GM19238 (cell line): Measurements from ENCODE around the gene ZFP36L1.

Experiments
- DNase-seq: peaks from one replicate; pipeline ENCODE4 v3.0.0; 2011; ENCODE audit warnings: low spot score; ENCODE audit not compliant: insufficient read length

Gene ZFP36L1

DNA sequence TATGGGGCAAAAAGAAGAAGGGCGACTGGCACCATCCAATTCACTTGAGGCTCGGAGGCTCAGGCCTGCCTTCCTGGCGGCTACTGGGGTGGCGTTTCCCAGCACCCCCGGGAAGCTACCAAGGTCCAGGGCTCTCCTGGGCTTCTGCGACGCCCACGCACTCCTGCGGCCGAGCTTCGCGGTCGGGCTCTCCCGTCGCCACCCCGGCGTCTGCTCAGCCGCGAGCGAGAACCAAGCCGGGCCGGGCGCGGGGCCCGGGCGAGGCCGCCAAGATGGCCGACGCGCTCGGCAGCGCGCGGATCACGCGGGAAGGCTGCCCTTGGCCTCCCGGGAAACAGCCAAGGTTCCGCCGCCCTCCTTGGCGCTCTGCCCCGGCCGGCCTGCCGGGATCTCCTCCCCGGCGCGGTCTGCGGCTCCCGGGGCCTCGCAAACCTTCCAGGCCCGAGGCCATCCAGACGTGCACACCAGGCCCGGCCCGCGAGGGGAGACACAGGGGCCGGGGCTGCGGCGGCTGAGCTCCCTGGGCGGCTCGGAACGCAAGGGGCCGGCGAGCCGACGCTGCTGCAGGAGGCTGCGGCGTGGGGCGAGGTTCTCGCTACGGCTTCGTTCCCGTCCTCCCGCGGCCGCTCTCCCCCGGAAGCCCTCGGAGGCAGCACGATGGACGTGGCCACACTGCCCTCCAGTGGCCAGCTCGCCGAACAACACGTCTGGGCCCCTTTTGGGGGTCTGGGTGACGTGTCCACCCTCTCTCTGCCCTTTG, 23.5 kb upstream of the ZFP36L1 start:
- peak; percentile 87 for DNase-seq

DNA sequence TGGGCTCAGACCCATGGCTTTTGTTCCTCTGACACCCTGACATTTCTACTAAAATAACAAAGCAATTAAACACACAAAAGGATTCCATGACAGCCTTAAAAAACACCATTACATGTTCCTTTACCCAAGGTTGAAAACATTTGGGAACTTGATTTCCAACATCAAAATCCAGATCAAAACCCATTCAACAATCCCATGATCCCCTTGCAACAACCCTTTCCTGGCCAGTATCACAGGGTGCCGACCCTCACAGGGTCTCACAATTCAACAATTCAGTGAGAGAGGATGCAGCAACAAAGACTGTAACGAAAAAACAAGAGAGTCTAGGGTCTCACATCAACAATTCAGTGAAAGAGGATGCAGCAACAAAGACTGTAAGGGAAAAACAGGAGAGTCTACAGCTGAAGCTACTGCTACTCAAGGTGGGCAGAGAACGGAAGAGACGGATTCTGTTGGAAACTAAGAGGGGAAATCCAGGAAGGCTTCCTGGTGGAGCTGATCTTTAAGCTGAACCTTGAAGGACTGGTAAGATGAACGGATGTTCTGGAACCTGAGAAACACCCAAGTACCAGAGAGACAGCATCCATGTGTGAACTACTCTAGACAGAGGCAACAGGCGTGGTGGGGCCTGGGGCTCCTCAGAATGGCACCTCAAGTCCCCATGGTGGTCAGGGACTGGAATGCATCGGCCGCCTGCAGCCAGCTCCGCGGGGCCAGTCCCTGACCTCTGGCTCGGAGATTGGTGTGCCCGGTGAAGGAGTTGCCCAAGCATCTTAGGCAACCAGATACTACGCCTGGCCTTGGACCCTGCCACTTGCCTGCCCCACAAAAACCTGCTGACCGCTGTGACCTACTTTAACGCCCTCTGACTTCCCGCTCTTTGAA, 22.7 kb upstream of the ZFP36L1 start:
- DNase-seq = no peak

DNA sequence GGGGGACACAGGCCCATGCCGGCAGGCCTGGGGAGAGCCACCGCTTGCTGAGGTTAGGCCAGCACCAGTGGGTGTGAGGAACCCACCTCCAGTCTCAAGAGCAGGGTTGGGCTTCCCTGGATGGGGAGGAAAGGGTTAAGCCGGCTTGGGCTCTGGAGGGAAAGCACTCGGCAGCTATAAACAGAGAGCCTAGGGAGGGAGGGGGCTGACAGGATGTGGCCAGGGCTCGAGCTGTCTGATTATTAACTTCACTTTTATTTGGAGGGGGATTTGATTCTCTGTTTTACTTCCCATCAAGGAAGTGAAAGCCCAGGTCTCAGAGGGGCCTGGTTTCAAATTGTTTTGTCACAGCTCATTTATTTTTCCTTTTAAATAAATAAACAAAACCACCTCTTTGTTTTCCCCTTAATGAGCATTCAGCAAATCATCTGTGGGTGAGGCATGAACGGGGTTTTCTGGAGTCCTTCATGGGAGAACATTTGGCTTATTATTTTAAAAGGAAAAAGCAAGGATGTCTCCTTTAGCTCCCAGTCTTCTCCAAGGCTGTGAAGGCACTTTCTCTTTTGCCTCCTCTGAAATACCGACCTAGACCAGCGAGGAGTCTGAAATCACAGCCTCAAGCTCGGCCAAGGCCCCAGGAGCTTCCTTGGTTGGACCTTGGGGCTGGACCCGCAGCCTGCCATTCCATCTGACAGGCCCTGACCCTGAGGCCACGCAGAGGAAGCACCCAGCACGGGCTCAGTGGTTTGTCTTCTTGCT, 21.9 kb upstream of the ZFP36L1 start:
- peak; percentile 73 for DNase-seq

DNA sequence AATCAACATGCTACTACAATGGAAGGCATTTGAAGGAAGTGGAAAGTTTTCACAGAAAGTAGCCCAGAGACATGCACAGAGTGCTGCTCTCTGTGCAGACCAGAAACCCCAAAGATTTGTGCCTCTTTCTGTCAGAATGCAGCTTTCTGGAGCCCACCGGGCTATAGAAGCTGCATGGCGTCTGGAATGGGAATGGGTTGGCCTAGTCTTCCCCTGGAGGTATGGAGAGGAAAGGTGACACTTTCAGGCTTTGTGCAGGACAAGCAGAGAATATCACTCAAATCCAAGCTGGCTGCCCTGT, 21.3 kb upstream of the ZFP36L1 start:
- DNase-seq = no peak

DNA sequence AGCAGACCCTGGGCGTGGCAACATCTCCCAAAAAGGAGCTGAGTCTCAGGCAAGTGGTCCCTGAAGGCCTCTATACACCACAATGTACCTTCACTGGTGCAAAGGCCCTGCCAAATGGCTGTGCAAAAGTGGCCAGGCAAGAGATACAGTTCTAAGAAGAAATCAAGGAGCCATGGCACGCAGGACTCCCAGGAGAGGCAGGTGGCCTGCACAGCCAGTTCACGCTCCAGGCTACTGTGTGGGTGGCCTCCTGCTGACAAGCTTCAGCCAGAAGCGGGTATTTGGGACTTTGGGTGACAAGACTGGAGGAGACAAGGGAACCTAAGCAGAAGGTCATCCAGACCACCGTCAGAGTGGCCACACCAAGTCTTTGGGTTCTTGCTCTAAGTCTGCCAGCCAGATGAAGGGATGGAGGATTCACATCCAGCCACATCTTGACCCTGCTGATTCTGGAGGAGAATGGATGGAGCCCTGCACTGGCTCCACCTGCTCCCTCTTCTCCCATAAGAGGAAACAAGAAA, 20.5 kb upstream of the ZFP36L1 start:
- no peak for DNase-seq

DNA sequence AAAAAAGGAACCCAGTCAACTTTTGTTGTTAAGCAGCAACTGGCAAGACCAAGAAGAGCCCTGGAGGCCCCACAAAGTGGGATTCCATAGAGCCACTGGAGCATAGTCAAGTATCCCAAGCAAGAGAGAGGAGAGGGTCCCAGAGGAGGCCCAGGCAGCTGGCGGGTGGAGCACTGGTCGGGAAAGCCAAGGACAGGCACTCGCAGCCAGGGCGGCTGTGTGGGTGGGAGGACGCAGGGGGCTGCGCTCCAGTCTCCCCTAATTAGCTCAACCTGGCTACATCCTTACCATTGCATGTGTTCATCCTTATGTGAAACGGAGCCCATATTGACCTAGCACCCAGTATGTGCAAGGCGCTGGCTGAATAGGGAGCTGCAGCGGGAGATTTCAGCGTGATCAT, 18.3 kb upstream of the ZFP36L1 start:
- no peak for DNase-seq

DNA sequence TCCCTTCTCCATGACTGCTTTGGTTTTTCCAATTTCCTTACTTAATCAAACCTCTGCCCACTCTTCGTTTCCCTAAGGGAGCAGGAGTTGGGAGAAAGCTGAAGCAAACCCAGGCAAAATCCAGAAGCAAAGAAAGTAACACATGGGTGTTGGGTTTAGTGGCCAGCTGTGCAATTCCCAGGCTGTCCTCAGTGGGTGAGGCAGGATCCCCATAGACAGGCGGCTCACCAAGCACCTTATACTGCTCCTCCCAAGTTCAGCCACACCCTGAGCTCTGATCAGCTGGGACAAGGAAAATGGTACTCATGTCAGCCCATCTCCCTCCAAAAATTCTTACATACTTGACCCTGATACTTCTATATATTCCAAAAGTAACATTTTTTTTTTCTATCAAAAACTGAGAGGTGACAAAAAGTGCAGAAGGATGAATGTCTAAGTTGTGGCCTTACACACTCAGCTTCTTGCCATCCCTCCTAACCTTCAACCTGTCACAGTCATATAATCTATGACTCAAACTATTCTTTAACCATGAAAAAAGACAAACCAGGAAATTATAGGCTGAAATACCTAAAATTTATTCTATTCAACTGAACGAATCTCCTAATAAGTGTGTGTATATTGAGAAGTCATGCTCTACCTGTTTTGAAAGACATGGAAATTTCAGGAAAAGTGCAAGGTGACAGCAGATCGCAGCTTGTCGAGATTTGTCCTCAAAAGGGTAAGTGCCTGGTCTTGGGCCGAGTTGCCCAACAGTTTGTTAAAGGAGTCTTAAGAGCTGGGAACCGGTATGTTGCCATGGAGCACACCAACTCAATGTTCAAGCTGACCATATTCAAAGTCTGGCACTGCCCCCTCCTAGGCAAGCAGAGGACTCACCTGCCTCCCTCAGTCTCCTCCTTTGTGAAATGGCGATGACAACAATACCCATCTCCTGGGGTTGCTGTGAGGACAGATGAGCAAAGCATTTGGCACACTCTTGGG, 17.6 kb upstream of the ZFP36L1 start:
- no peak for DNase-seq

DNA sequence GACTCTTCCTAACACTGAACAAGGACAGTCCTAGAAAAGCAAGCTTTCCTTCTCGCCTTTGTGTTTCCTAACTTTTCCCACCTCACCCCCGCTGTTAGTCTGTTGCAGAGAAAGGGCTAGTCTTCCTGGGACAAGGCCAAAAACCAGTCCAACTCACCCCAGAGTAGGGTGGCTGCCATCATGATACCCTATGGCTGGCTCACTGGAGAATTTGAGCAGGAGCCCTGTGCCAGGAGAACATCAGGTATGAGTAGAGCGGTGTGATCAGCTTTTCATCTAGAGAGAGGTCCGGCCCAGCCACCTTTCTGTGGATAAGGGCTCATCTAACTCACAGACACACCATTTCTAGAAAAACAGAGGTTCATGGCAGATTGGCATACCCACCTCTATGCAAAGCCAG, 16.7 kb upstream of the ZFP36L1 start:
- no peak for DNase-seq

DNA sequence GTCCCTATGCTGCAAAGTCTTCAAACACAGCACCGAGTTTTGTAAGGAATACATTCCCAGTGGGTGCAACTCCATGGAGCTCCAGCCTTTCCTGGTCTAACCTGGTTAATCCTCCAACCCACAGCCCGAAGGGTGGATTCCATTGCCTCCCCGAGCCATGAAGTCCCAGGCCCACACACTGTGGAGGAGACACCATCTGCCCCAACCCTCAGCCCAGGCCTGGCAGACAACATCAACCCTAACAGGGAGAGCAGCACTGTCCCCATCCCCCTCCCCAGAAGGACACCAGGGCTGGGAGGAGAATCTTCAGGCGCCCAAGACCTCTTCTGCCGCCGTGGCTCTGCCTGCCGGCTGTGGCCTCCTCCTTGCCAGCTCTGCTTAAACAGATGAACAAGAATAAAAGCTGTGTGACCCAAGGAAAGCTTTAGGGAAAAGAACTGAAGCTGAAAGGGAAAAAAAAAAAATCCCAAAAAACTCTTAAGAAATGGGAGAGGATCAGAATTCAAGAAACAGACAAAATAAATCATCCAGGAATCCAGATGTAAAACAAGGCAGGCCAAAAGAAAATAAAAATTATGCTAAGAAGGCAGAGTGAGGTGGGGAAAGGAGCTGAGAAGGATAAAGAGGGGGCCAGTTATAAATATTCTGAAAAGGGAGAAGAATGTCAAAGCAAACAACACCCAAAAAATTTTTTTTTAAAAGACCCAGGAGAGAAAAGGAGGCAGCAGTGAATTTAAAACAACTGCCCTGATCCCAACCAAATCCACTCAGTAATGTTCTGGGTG, 16.0 kb upstream of the ZFP36L1 start:
- DNase-seq = no peak

DNA sequence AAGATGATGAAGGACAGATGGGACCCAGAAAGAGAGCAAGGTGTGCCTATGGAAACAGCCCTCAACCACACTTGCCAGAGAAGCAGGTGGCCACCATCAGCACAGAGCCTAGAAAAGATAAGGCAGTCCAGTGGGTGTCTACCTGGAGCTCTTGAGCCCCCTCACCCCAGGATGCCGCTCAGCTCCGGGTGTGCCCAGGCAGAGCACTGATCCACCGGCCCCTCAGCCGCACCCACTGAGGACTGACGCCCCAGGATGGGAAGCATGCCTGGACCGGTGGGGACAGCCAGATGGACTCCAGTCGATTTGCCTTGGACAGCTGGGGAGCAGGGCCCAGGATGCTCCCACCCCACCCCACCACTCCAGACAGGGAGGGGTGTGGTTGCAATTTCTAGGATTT, 15.1 kb upstream of the ZFP36L1 start:
- no peak for DNase-seq

DNA sequence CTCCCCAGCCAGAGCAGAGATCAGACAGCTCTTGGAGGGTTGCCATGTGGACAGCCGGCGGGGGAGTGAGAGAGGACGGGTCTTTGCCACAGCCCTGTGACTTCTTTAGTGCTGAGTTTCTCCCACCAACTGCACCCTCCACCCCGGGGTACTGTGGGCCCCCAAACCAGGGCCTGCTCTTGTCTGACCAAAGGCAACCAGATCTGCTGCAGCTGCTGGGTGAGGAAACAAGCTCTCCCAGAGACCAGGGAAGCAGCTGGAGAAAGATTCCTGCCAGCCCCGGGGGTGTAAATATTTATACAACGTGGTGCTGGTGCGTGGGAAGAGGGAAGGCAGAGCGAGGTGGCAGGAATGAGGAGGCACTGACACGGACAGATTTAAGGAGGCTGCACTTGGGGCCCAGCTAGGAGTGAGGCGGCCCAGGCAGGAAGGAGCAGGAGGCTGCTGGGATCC, 14.3 kb upstream of the ZFP36L1 start:
- no peak for DNase-seq

DNA sequence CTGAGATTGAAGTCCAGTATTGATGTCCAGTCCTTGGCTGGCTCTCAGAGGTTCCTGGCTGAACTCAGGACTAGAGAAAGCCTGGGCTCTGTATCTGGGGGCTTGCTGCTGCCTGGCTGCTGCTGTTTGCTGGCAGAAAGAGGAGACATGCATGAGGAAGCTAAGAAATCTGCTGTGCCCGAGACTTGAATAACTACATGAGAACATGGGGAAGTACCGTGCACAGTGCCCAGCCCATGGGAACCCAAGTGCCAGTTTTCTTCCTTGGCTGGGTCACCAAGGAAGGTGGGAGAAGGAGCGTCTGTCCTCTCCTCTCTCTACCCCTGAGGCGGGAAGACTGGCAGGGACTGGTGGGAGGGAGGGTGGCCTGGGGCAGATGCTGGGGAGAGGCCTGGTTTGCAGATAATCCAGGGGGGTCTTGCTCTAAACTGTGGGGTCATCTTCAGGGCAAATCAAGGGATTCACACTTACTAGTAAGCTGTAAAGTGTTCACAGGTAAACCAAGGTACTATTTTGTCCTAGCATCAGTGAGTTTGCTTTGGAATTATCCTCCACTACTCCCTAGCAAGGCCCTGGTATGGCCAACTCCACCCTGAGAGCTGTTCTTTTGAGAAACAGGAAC, 13.8 kb upstream of the ZFP36L1 start:
- DNase-seq = no peak

DNA sequence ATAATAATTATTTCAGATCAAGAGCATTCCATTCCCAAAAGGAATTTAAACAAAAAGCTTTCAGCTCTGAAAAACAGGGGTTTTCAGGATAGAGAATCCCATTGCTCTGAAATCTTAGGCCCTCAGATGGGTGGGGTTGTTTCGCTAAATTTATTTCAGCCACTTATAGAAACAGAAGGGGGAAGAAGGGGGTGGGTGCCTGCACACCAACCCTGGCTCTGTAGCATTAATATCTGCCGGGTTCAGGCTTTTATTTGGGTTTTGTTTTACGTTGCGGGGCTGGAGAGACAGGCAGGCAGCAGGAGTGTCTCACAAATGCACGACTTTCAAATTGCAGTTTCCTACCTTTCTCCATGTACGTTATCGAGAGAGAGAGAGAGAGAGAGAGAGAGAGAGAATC, 12.5 kb upstream of the ZFP36L1 start:
- no peak for DNase-seq

DNA sequence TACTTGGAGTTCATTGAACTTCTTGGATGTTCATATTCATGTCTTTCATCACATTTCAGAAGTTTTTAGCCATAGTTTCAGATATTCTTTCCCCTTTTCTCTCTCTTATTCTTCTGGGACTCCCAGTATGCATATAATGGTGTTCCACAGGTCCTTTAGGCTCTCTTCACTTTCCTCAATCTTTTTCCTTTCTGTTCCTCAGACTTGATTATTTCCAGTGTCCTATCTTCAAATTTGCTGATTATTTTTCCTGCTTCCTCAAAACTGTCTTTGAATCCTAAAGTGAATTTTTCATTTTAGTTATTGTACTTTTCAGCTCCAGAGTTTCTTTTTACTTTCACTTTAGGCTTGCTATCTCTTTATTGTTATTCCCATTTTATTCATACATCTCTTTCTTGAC, 8.8 kb upstream of the ZFP36L1 start:
- no peak for DNase-seq

DNA sequence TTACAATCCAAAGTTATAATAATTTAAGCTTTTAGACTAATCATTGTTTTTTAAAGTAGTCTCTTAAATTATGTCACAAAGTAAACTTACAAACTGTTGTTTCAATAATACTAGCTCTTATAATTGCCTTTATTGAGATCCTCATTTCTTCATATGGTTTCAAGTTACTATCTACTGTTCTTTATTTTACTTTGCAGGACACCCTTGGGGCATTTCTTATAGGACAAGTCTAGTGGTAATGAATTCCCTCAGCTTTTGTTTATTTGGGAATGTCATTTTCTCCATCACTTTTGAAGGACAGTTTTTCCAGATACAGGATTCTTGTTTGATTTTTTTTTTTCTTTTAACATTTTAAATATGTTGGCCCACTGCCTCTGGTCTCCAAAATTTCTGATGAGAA, 8.1 kb upstream of the ZFP36L1 start:
- no peak for DNase-seq

DNA sequence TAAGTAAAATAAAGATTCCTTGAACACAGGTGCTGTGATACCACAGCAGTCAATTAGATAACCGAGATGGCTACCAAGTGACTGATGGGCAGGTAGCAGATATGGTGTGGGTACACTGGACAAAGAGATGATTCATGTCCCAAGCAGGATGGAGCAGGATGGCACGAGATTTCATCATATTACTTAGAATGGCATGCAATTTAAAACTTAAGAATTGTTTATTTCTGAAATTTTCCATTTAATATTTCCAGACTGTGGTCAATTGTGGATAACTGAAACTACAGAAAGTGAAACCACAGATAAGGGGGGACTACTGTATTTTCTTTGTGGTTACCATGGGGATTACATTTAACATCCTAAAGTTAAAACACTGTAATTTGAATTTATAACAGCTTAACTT, 7.5 kb upstream of the ZFP36L1 start:
- no peak for DNase-seq

DNA sequence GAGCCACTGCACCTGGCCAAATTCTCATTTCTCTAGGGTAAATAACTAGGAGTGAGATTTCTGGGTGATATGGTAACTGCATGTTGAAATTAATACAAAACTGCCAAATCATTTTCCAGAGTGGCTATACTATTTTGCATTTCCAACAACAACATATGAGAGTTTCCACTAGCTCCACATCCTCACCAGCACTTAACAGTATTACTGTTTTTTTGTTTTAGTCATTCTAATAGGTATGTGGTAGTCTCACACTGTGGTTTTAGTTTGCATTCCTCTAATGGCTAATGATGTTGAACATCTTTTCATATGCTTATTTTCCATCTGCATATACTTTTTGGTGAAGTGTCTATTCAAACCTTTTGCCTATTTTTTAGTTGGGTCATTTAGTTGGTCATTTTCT, 5.8 kb upstream of the ZFP36L1 start:
- no peak for DNase-seq

DNA sequence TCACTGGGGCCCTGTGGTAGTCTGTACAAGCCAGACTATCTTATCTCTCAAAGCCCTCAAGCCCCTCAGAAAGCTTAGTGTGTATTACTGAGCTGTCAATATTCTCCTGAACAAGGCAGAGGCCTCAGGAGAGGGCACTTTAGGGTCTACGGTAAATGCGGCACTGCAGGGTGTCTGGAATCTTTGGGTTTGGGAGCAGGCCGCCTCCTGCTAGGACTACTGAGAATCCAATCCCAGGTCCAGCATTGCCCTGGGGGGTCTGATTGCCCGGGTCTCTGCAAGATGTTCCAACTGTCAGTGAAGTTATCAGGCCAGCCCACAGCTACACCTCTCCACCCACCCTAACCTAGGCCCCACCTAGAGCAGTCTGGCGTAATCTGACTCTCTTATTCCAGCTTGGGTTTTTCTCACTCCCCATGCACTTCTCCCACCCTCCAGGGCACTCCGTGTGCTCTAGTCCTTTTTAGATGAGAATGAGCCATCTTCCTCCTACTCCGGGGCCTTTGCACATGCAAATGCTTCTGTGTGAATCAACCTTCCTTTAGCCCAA, 4.3 kb upstream of the ZFP36L1 start:
- DNase-seq = no peak

DNA sequence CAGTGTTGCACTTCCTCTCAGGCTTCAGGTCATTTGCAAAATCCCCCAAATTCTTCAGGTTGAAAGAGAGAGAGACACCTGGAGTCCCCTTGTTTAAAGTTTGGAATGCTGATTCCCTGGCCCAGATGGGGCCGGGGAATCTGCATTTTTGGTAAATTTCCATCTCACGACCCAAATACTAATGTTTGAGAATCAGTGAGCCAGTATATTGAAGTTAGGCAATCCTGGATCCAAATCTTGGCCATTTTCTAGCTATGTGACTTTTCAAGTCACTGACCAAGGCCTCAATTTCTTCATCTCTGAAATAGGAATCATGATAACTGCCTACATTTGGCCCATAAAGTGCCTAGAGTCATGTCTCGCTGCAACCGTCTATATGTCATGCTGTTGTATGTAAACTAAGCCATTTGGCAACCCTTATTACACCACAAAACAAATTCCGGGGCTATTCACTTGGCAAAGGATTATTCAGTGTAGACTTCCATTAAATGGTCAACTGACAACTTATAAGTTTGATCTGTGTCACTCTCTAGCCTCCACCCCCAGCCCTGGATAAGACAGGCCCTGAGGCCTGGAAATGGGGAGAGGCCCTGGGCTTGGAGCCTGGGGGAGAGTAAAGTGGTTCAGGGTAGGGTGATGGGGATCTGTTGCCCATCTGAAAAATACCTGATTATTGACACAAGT, 3.7 kb upstream of the ZFP36L1 start:
- DNase-seq = no peak
